H1 (cell line): ENCODE data around the gene VWA2. TPM values are rescaled to one million over a fixed set of nuclear protein-coding genes. Genes with fewer than 3 reads are reported as not detected.

Experiments
- CTCF ChIA-PET: fragments of 300-600 bp; sonication (Branson Sonifier 250); formaldehyde crosslinking; loops from one replicate; lab custom pipeline; 2021; ENCODE audit not compliant: partially characterized antibody; lab: Charles Lee
- POLR2A ChIA-PET: fragments of 300-600 bp; sonication (Branson Sonifier 250); formaldehyde crosslinking; loops from one replicate; lab custom pipeline; 2021; ENCODE audit warnings: inconsistent platforms; ENCODE audit not compliant: partially characterized antibody; lab: Charles Lee
- DNase-seq, 2 experiments: peaks; one replicate each; pipeline versions ENCODE4 v3.0.0 to v3.0.0-alpha.2; 2010 to 2022; ENCODE audit warnings: low spot score in 2 of 2, low read depth in 1 of 2, mixed read lengths in 1 of 2
- FAIRE-seq: peaks from 2 replicates; lab custom pipeline; 2011; peaks lifted over from hg19 to GRCh38; lab: Jason Lieb, UNC
- H2AFZ ChIP-seq: 2 replicates; pipeline ENCODE4 v1.8.1; 2012; ENCODE audit warnings: low read length, inconsistent platforms
- H2AK5ac ChIP-seq: 2 replicates; pipeline ENCODE4 v1.6.1; 2013; ENCODE audit warnings: low read depth, low read length
- H2BK120ac ChIP-seq: replicated peaks from 2 replicates; pipeline ENCODE3; 2013; ENCODE audit warnings: low read depth, low read length, inconsistent platforms
- H2BK12ac ChIP-seq: 2 replicates; pipeline ENCODE4 v1.6.1; 2013; ENCODE audit warnings: low read depth, low read length
- H2BK15ac ChIP-seq: 2 replicates; pipeline ENCODE4 v1.6.1; 2013; ENCODE audit warnings: low read length
- H2BK20ac ChIP-seq: 2 replicates; pipeline ENCODE4 v1.6.1; 2013; ENCODE audit warnings: low read length
- H2BK5ac ChIP-seq: 2 replicates; pipeline ENCODE4 v1.6.1; 2013; ENCODE audit warnings: low read depth, low read length
- H3K14ac ChIP-seq: 2 replicates; pipeline ENCODE4 v1.6.1; 2013; ENCODE audit warnings: inconsistent platforms; ENCODE audit not compliant: insufficient read length
- H3K18ac ChIP-seq: 2 replicates; pipeline ENCODE4 v1.6.1; 2013; ENCODE audit warnings: low read length; ENCODE audit errors: extremely low read depth
- H3K23ac ChIP-seq: 2 replicates; pipeline ENCODE4 v1.6.1; 2013; ENCODE audit warnings: inconsistent platforms; ENCODE audit not compliant: insufficient read length
- H3K23me2 ChIP-seq: 2 replicates; pipeline ENCODE4 v1.6.1; 2013; ENCODE audit warnings: low read depth, low read length
- H3K27ac ChIP-seq: 2 replicates; pipeline ENCODE4 v1.6.1; 2011; ENCODE audit warnings: low read depth, low read length, inconsistent platforms
- H3K27me3 ChIP-seq, 4 experiments: replicated peaks in 1 of 4; 1 replicate in 1 of 4; 2 replicates in 3 of 4; pipeline versions ENCODE4 v1.6.1 to v1.8.1; 2011 to 2013; ENCODE audit warnings: low read length in 3 of 4, mild to moderate bottlenecking in 3 of 4, inconsistent platforms in 2 of 4, mixed read lengths in 2 of 4, moderate library complexity in 1 of 4; ENCODE audit not compliant: control insufficient read depth in 3 of 4, insufficient read depth in 3 of 4; ENCODE audit errors: extremely low read depth in 1 of 4
- H3K36me3 ChIP-seq, 4 experiments: 2 replicates each; pipeline versions ENCODE4 v1.6.1 to v1.8.1; 2011 to 2013; ENCODE audit warnings: mild to moderate bottlenecking in 4 of 4, low read length in 3 of 4, moderate library complexity in 2 of 4, control low read depth in 1 of 4, inconsistent platforms in 1 of 4; ENCODE audit not compliant: insufficient read depth in 4 of 4, control insufficient read depth in 2 of 4
- H3K4ac ChIP-seq: replicated peaks from 2 replicates; pipeline ENCODE3; 2013; ENCODE audit warnings: low read length, low read depth, mixed read lengths, inconsistent platforms; ENCODE audit not compliant: insufficient read length
- H3K4me1 ChIP-seq, 4 experiments: replicated peaks in 1 of 4; 1 replicate in 1 of 4; 2 replicates in 3 of 4; pipeline versions ENCODE4 v1.6.1 to v1.8.1; 2011 to 2013; ENCODE audit warnings: low read length in 3 of 4, inconsistent platforms in 2 of 4, mixed read lengths in 1 of 4; ENCODE audit not compliant: insufficient read depth in 4 of 4, control insufficient read depth in 3 of 4
- H3K4me2 ChIP-seq, 2 experiments: 2 replicates each; pipeline versions ENCODE4 v1.6.1 to v1.8.1; 2011 to 2013; ENCODE audit warnings: low read depth in 2 of 2, low read length in 2 of 2, control low read depth in 1 of 2, inconsistent platforms in 1 of 2, mild to moderate bottlenecking in 1 of 2; ENCODE audit not compliant: insufficient read depth in 1 of 2
- H3K4me3 ChIP-seq, 4 experiments: fragments of 200-600, 300-600 bp in 1 of 4; sonication (generic), shearing (Covaris generic), sonication (Bioruptor Twin) in 1 of 4; 2 replicates each; pipeline versions ENCODE4 v1.5.1 to v1.8.1; 2011 to 2016; ENCODE audit warnings: low read length in 4 of 4, low read depth in 3 of 4, control low read depth in 2 of 4, inconsistent platforms in 2 of 4, mild to moderate bottlenecking in 2 of 4, mixed read lengths in 1 of 4, moderate library complexity in 1 of 4; ENCODE audit not compliant: insufficient read depth in 2 of 4; ENCODE audit errors: extremely low read depth in 1 of 4
- H3K56ac ChIP-seq: replicated peaks from 2 replicates; pipeline ENCODE3; 2013; ENCODE audit warnings: low read depth, mild to moderate bottlenecking, mixed read lengths, low read length, inconsistent platforms; ENCODE audit not compliant: insufficient read length
- H3K79me1 ChIP-seq: 2 replicates; pipeline ENCODE4 v1.6.1; 2013; ENCODE audit warnings: low read depth, low read length, control low read depth
- H3K79me2 ChIP-seq, 2 experiments: 2 replicates each; pipeline versions ENCODE4 v1.6.1 to v1.8.1; 2012 to 2013; ENCODE audit warnings: low read length in 2 of 2, mild to moderate bottlenecking in 2 of 2, inconsistent platforms in 1 of 2; ENCODE audit not compliant: insufficient read depth in 2 of 2, control insufficient read depth in 1 of 2
- H3K9ac ChIP-seq, 4 experiments: replicated peaks in 1 of 4; 1 replicate in 1 of 4; 2 replicates in 3 of 4; pipeline versions ENCODE4 v1.6.1 to v1.8.1; 2011 to 2013; ENCODE audit warnings: low read depth in 3 of 4, low read length in 3 of 4, control low read depth in 2 of 4, mild to moderate bottlenecking in 2 of 4, moderate library complexity in 2 of 4, inconsistent platforms in 1 of 4; ENCODE audit errors: extremely low read depth in 1 of 4
- H3K9me3 ChIP-seq, 2 experiments: 2 replicates each; pipeline versions ENCODE4 v1.6.1 to v1.8.1; 2012 to 2013; ENCODE audit warnings: mild to moderate bottlenecking in 2 of 2, moderate library complexity in 2 of 2, control low read depth in 1 of 2, inconsistent platforms in 1 of 2, low read depth in 1 of 2, low read length in 1 of 2, mixed read lengths in 1 of 2; ENCODE audit not compliant: insufficient read depth in 2 of 2
- H4K20me1 ChIP-seq, 2 experiments: replicated peaks in 1 of 2; 2 replicates each; pipeline versions ENCODE3 to v1.8.1; 2011 to 2013; ENCODE audit warnings: inconsistent platforms in 2 of 2, low read length in 2 of 2, mild to moderate bottlenecking in 1 of 2; ENCODE audit not compliant: insufficient read depth in 2 of 2, control insufficient read depth in 1 of 2
- H4K5ac ChIP-seq: 2 replicates; pipeline ENCODE4 v1.6.1; 2013; ENCODE audit warnings: low read length, low read depth, mixed read lengths, inconsistent platforms; ENCODE audit not compliant: insufficient read length
- H4K8ac ChIP-seq: 2 replicates; pipeline ENCODE4 v1.8.0; 2013; ENCODE audit warnings: mild to moderate bottlenecking, moderate library complexity, low read length, inconsistent platforms; ENCODE audit not compliant: insufficient read depth; ENCODE audit errors: extremely low read depth
- H4K91ac ChIP-seq: replicated peaks from 2 replicates; pipeline ENCODE3; 2013; ENCODE audit warnings: low read length, mixed read lengths, inconsistent platforms; ENCODE audit not compliant: insufficient read length
- ASH2L ChIP-seq: fragments of 200-600, 300-600 bp; sonication (generic); IDR thresholded peaks from one replicate; pipeline ENCODE4 v1.7.1; 2017; ENCODE audit warnings: low read length
- CBX5 ChIP-seq: fragments of 300-800, 300-1000 bp; sonication (generic); IDR thresholded peaks from 2 replicates; pipeline ENCODE4 v1.7.1; 2016; ENCODE audit warnings: antibody characterized with exemption, low read length, low read depth
- CTBP2 ChIP-seq: IDR thresholded peaks from 2 replicates; pipeline ENCODE4 v1.7.0; 2011; ENCODE audit warnings: borderline replicate concordance, mild to moderate bottlenecking, moderate library complexity, mixed read lengths, low read length; ENCODE audit not compliant: insufficient read depth, insufficient read length
- FOSL1 ChIP-seq: IDR thresholded peaks from 2 replicates; pipeline ENCODE4 v1.6.1; 2011; ENCODE audit warnings: mild to moderate bottlenecking, low read depth, low read length, moderate library complexity; ENCODE audit not compliant: insufficient read depth
- HDAC2 ChIP-seq, 2 experiments: fragments of 300-600 bp in 1 of 2; sonication (generic) in 1 of 2; IDR thresholded peaks; 2 replicates each; pipeline ENCODE4 v1.6.1; 2011 to 2012; ENCODE audit warnings: low read depth in 2 of 2, low read length in 2 of 2, mild to moderate bottlenecking in 2 of 2, moderate library complexity in 2 of 2, borderline replicate concordance in 1 of 2, inconsistent platforms in 1 of 2
- HDAC6 ChIP-seq: IDR thresholded peaks from one replicate; pipeline ENCODE4 v1.7.1; 2012; ENCODE audit warnings: low read depth, mild to moderate bottlenecking, inconsistent platforms, low read length, moderate library complexity
- POLR2AphosphoS5 ChIP-seq: IDR thresholded peaks from 2 replicates; pipeline ENCODE4 v1.6.1; 2011; ENCODE audit warnings: low read depth, low read length
- RAD21 ChIP-seq, 2 experiments: IDR thresholded peaks in 1 of 2; conservative IDR thresholded peaks in 1 of 2; 2 replicates each; pipeline ENCODE4 v1.6.1; 2011; ENCODE audit warnings: low read depth in 2 of 2, low read length in 2 of 2, improper control_type of control experiment in 1 of 2, inconsistent platforms in 1 of 2, mild to moderate bottlenecking in 1 of 2, moderate library complexity in 1 of 2
- SIX5 ChIP-seq: IDR thresholded peaks from 2 replicates; pipeline ENCODE4 v1.6.1; 2011; ENCODE audit warnings: mild to moderate bottlenecking, low read depth, low read length
- TAF1 ChIP-seq: IDR thresholded peaks from 2 replicates; pipeline ENCODE4 v1.6.1; 2011; ENCODE audit warnings: mild to moderate bottlenecking, low read depth, low read length
- TEAD4 ChIP-seq: IDR thresholded peaks from 2 replicates; pipeline ENCODE4 v1.6.1; 2012; ENCODE audit warnings: low read depth, low read length, inconsistent platforms, mixed read lengths
- YY1 ChIP-seq: IDR thresholded peaks from 2 replicates; pipeline ENCODE4 v1.6.1; 2011; ENCODE audit warnings: low read depth, mild to moderate bottlenecking, low read length
- WGBS, 2 experiments: shearing (Covaris generic) in 1 of 2; methylation state at CpG; one replicate each; pipeline versions ENCODE4 v1.1.6 to v1.1.7; 2013 to 2015; ENCODE audit warnings: low lambda C conversion rate in 2 of 2, mixed read lengths in 2 of 2, inconsistent platforms in 1 of 2, low coverage in 1 of 2, missing lambda C conversion rate in 1 of 2; ENCODE audit not compliant: insufficient replicate concordance in 2 of 2, insufficient coverage in 1 of 2, insufficient read length in 1 of 2; ENCODE audit errors: extremely low coverage in 1 of 2, missing lambda C conversion rate in 1 of 2; 5-methylcytosine and 5-hydroxymethylcytosine counted together
- polyA plus RNA-seq, 7 experiments: library from polyadenylated mRNA; depleted of rRNA in 3 of 7; stranded (reverse) in 5 of 7; unstranded in 2 of 7; fragments of >200 nt in 5 of 7; fragments of 200-250 nt in 2 of 7; gene quantifications; 1 replicate in 5 of 7; 2 replicates in 1 of 7; 4 replicates in 1 of 7; pipeline versions ENCODE4 v1.2.1 to v1.2.3, GENCODE V29; 2011 to 2013; ENCODE audit warnings: missing spikeins in 2 of 7, mixed read lengths in 2 of 7
- total RNA-seq: library from RNA; stranded (reverse); fragmentation: NEBNext Ultra II Directional; extraction: Animal tissue kit (Norgen Biotek cat#: 25700); gene quantifications from 2 replicates; pipeline ENCODE4 v1.2.1, GENCODE V29; 2021
- TF ChIP-seq, protein P1 (sequence below): IDR thresholded peaks from 2 replicates; pipeline ENCODE4 v1.6.1; 2012; ENCODE audit warnings: low read length, inconsistent platforms

The VWA2 gene
- total and polyA plus RNA-seq, 2 of the 8 experiments (the other 6 are each of a cell fraction or from before 2014, with no cell fraction given): 2.8 to 2.9 TPM

DNA sequence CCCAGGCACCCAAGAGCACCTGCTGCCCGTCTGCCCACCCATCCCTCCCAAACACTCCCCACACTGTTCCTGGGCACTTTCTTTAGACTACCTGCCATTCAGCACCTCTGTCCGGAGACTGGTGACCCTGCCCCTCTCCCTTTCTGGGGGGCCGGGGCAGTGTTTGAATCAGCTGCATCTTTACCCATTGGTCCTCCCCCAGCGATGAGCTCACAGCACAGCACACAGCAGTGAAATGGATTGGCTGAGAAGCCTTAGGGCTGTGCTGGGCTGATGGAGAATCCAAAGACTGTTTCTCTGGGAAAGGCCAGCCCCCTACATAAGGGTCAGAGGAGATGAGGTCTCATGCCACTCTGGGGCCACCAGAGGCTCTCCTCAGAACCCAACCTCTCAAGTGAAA, 40.2 kb downstream of the VWA2 start:
- no peak overlapping the region for H3K56ac ChIP-seq
- H3K79me1 ChIP-seq: no peaks in the 10 kb centered on the region
- ChIA-PET POLR2A (no interaction called here), CTCF (interaction anchor here (1.5 to 4.1 kb wide), 3 partner anchors 12 to 193 kb away, joined by 3 to 15 read pairs (median 4); no protein-coding TSS in a partner anchor)
- no peak overlapping the region for H2BK120ac ChIP-seq
- H3K9me3 ChIP-seq: no peaks in the 10 kb centered on the region
- H2AFZ ChIP-seq: no peak overlapping the region
- H3K4me1 ChIP-seq: no peaks in the 10 kb centered on the region; a peak in 1 of 7 replicates
- H3K23me2 ChIP-seq: no peaks in the 10 kb centered on the region
- no peak overlapping the region for H3K27ac ChIP-seq
- no peak overlapping the region for H4K5ac ChIP-seq
- H2BK12ac ChIP-seq: no peak overlapping the region
- 96% methylated on average over 3 of the region's 4 CpGs; no CpG with 5 or more reads in 1 of the 2 experiments for WGBS, 2 experiments
- no peaks in the 10 kb centered on the region for H3K79me2 ChIP-seq
- H3K27me3 ChIP-seq: no peaks in the 10 kb centered on the region; a peak in 1 of 7 replicates
- no peak overlapping the region for H2BK5ac ChIP-seq
- H3K4ac ChIP-seq: no peak overlapping the region
- no peak overlapping the region for H3K4me3 ChIP-seq
- no peak overlapping the region for H4K91ac ChIP-seq
- DNase-seq: no peak
- no peaks in the 10 kb centered on the region for H3K36me3 ChIP-seq
- no peaks in the 10 kb centered on the region for H4K20me1 ChIP-seq
- no peak overlapping the region for H2BK15ac ChIP-seq
- no peak overlapping the region for H2BK20ac ChIP-seq
- H3K14ac ChIP-seq: no peak overlapping the region
- H2AK5ac ChIP-seq: no peak overlapping the region
- no peak overlapping the region for H4K8ac ChIP-seq
- no peak overlapping the region for H3K9ac ChIP-seq
- no peak overlapping the region for H3K4me2 ChIP-seq
- no peak for FAIRE-seq
- no peak overlapping the region for H3K23ac ChIP-seq
- H3K18ac ChIP-seq: no peak overlapping the region
- TF ChIP-seq POLR2AphosphoS5 (no peak), TAF1 (no peak), SIX5 (no peak), FOSL1 (no peak), CTBP2 (no peak), CBX5 (no peak), RAD21 (IDR thresholded peaks at IDR 0.05 in 1 of 2, conservative IDR thresholded peaks at IDR 0.05 in 1 of 2; ENCODE audit: low read depth in 2 of 2, low read length in 2 of 2) (no peak), TEAD4 (no peak), HDAC6 (no peak), HDAC2 (IDR thresholded peaks at IDR 0.05; ENCODE audit: borderline replicate concordance in 1 of 2, low read depth in 2 of 2, low read length in 2 of 2) (no peak), ASH2L (no peak), YY1 (no peak)
- TF ChIP-seq, protein P1, sequence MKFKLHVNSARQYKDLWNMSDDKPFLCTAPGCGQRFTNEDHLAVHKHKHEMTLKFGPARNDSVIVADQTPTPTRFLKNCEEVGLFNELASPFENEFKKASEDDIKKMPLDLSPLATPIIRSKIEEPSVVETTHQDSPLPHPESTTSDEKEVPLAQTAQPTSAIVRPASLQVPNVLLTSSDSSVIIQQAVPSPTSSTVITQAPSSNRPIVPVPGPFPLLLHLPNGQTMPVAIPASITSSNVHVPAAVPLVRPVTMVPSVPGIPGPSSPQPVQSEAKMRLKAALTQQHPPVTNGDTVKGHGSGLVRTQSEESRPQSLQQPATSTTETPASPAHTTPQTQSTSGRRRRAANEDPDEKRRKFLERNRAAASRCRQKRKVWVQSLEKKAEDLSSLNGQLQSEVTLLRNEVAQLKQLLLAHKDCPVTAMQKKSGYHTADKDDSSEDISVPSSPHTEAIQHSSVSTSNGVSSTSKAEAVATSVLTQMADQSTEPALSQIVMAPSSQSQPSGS: no peak
